GM12892 (cell line): ENCODE data around the gene MAP3K9.

ENCODE experiments used
- POLR2A ChIP-seq: IDR thresholded peaks from 2 replicates; pipeline ENCODE4 v1.6.1; 2011; ENCODE audit warnings: low read depth, low read length, control low read depth
- POLR2AphosphoS5 ChIP-seq: IDR thresholded peaks from 2 replicates; pipeline ENCODE4 v1.6.1; 2011; ENCODE audit warnings: low read depth, low read length, control low read depth

- TF ChIP-seq POLR2AphosphoS5 (no peak), POLR2A (no peak)
Observed at GRCh38 chr14:70770490-70770889, 38.8 kb downstream of the MAP3K9 start.
